DND-41 (cell line): ENCODE results near the gene EVC2.

Experiments
- ATAC-seq: fragments of 200-7000 bp; cut with Tn5 transposase; 3 replicates; pipeline ENCODE4 v1.9.1; 2021; ENCODE audit warnings: low read depth; ENCODE audit not compliant: insufficient read depth
- DNase-seq: peaks from one replicate; pipeline ENCODE4 v3.0.0-alpha.2; 2020
- H2AFZ ChIP-seq: 2 replicates; pipeline ENCODE4 v1.6.0; 2012; ENCODE audit warnings: low read depth, low read length
- H3K27ac ChIP-seq: 2 replicates; pipeline ENCODE4 v1.5.1; 2012; ENCODE audit warnings: low read length, inconsistent platforms
- H3K27me3 ChIP-seq: fragments of 200-600 bp; sonication (generic); 2 replicates; pipeline ENCODE4 v1.6.0; 2012; ENCODE audit warnings: low read length, mild to moderate bottlenecking, inconsistent platforms; ENCODE audit not compliant: insufficient read depth, poor library complexity
- H3K36me3 ChIP-seq: 2 replicates; pipeline ENCODE4 v1.5.1; 2012; ENCODE audit warnings: low read length, inconsistent platforms; ENCODE audit not compliant: insufficient read depth
- H3K4me1 ChIP-seq: 2 replicates; pipeline ENCODE4 v1.5.1; 2012; ENCODE audit warnings: mild to moderate bottlenecking, low read length; ENCODE audit not compliant: insufficient read depth
- H3K4me2 ChIP-seq: 2 replicates; pipeline ENCODE4 v1.6.0; 2012; ENCODE audit warnings: mild to moderate bottlenecking, moderate library complexity, low read length, inconsistent platforms; ENCODE audit not compliant: insufficient read depth
- H3K4me3 ChIP-seq, 2 experiments: fragments of 200-600 bp in 1 of 2; shearing (Covaris generic) in 1 of 2; 2 replicates each; pipeline ENCODE4 v1.5.1; 2012 to 2016; ENCODE audit warnings: inconsistent platforms in 2 of 2, low read length in 2 of 2, mild to moderate bottlenecking in 2 of 2, low read depth in 1 of 2, moderate library complexity in 1 of 2
- H3K79me2 ChIP-seq: 2 replicates; pipeline ENCODE4 v1.6.0; 2012; ENCODE audit warnings: low read length, inconsistent platforms; ENCODE audit not compliant: insufficient read depth
- H3K9ac ChIP-seq: 2 replicates; pipeline ENCODE4 v1.6.0; 2012; ENCODE audit warnings: low read depth, mild to moderate bottlenecking, inconsistent platforms, low read length, moderate library complexity
- H3K9me3 ChIP-seq: 2 replicates; pipeline ENCODE4 v1.5.1; 2012; ENCODE audit warnings: low read length, moderate library complexity, mild to moderate bottlenecking, inconsistent platforms; ENCODE audit not compliant: insufficient read depth, severe bottlenecking
- H4K20me1 ChIP-seq: 2 replicates; pipeline ENCODE4 v1.6.0; 2012; ENCODE audit warnings: low read length; ENCODE audit not compliant: insufficient read depth
- CTCF ChIP-seq: IDR thresholded peaks from 2 replicates; pipeline ENCODE4 v1.5.1; 2012; ENCODE audit warnings: borderline replicate concordance, low read length, moderate library complexity, mild to moderate bottlenecking; ENCODE audit not compliant: poor library complexity, severe bottlenecking; ENCODE audit errors: extremely low read depth
- EZH2 ChIP-seq: IDR thresholded peaks from 3 replicates; pipeline ENCODE4 v1.6.1; 2012; ENCODE audit warnings: borderline replicate concordance, low read depth, mild to moderate bottlenecking, moderate library complexity, low read length, inconsistent platforms; ENCODE audit not compliant: severe bottlenecking

The EVC2 gene

GRCh38 chr4:5693871-5694270 is 14.5 kb downstream of the EVC2 start:
- Histone ChIP-seq H3K36me3 (no peaks in the 10 kb centered on the region), H3K9me3 (no peaks in the 10 kb centered on the region), H3K4me1 (no peaks in the 10 kb centered on the region), H3K27ac (no peak overlapping the region), H3K4me2 (no peak overlapping the region), H3K27me3 (no peaks in the 10 kb centered on the region), H3K9ac (no peak overlapping the region), H3K79me2 (no peaks in the 10 kb centered on the region), H2AFZ (no peak overlapping the region), H4K20me1 (no peaks in the 10 kb centered on the region), H3K4me3 (no peak overlapping the region)
- no peak for DNase-seq
- TF ChIP-seq CTCF (no peak), EZH2 (no peak)
- no peak for ATAC-seq

- Histone ChIP-seq H3K79me2 (no peaks in the 10 kb centered on the region), H3K36me3 (no peaks in the 10 kb centered on the region), H3K27me3 (no peaks in the 10 kb centered on the region), H3K4me1 (no peaks in the 10 kb centered on the region), H3K4me3 (no peak overlapping the region), H3K4me2 (no peak overlapping the region), H4K20me1 (no peaks in the 10 kb centered on the region), H3K27ac (no peak overlapping the region), H3K9me3 (no peaks in the 10 kb centered on the region), H3K9ac (no peak overlapping the region), H2AFZ (no peak overlapping the region)
- DNase-seq = no peak
- ATAC-seq = no peak
- TF ChIP-seq CTCF (no peak), EZH2 (no peak)
Measured at GRCh38 chr4:5691491-5692132, 16.7 kb downstream of the EVC2 start.

GRCh38 chr4:5689065-5689464 is 19.3 kb downstream of the EVC2 start:
- Histone ChIP-seq H3K27me3 (no peaks in the 10 kb centered on the region), H3K36me3 (no peaks in the 10 kb centered on the region), H2AFZ (no peak overlapping the region), H3K4me3 (no peak overlapping the region), H3K4me2 (no peak overlapping the region), H3K4me1 (no peaks in the 10 kb centered on the region), H3K79me2 (no peaks in the 10 kb centered on the region), H3K27ac (no peak overlapping the region), H4K20me1 (no peaks in the 10 kb centered on the region), H3K9me3 (no peaks in the 10 kb centered on the region), H3K9ac (no peak overlapping the region)
- no peak for TF ChIP-seq CTCF
- TF ChIP-seq EZH2 = no peak
- DNase-seq = no peak
- no peak for ATAC-seq
